AG09319 (cell line): ENCODE measurements around the gene HOXB2.

ENCODE experiments used
- DNase-seq: peaks from one replicate; pipeline ENCODE4 v3.0.0-alpha.2; 2010; ENCODE audit warnings: low read depth; ENCODE audit errors: extremely low read depth
- CTCF ChIP-seq: IDR thresholded peaks from 2 replicates; pipeline ENCODE4 v1.5.1; 2011; ENCODE audit warnings: low read depth, mild to moderate bottlenecking, inconsistent platforms, low read length, moderate library complexity

HOXB2 gene

GRCh38 chr17:48543854-48544348 lies 1.0 kb downstream of the HOXB2 start:
- DNase-seq, result no peak
- no peak for TF ChIP-seq CTCF

GRCh38 chr17:48543107-48543853 lies 1.6 kb downstream of the HOXB2 start:
- DNase-seq, result no peak
- TF ChIP-seq CTCF, result no peak; the same call in 1 of the 2 replicates

- no peak for TF ChIP-seq CTCF
- DNase-seq, result no peak
These were observed 2.2 kb downstream of the HOXB2 start for GRCh38 chr17:48542698-48543106.

- DNase-seq, result no peak
- TF ChIP-seq CTCF, result no peak
These were observed 2.7 kb downstream of the HOXB2 start for GRCh38 chr17:48542114-48542656.

- no peak for DNase-seq
- TF ChIP-seq CTCF, result no peak
These were observed 3.3 kb downstream of the HOXB2 start for GRCh38 chr17:48541577-48542113.

GRCh38 chr17:48541036-48541576 lies 3.8 kb downstream of the HOXB2 start:
- no peak for TF ChIP-seq CTCF
- DNase-seq, result no peak

GRCh38 chr17:48540213-48540612 lies 4.7 kb downstream of the HOXB2 start:
- no peak for TF ChIP-seq CTCF
- no peak for DNase-seq
